H1 (cell line): ENCODE measurements around the gene ADAM19.

Source experiments
- CBX8 ChIP-seq: fragments of 300-800, 300-1000 bp; sonication (generic); IDR thresholded peaks from 2 replicates; pipeline ENCODE4 v1.7.1; 2016; ENCODE audit warnings: low read depth, low read length, borderline replicate concordance
- GABPA ChIP-seq: IDR thresholded peaks from 2 replicates; pipeline ENCODE4 v1.6.1; 2011; ENCODE audit warnings: mild to moderate bottlenecking, low read length, moderate library complexity, borderline replicate concordance; ENCODE audit not compliant: insufficient read depth
- RAD21 ChIP-seq, 2 experiments: IDR thresholded peaks in 1 of 2; conservative IDR thresholded peaks in 1 of 2; 2 replicates each; pipeline ENCODE4 v1.6.1; 2011; ENCODE audit warnings: low read depth in 2 of 2, low read length in 2 of 2, improper control_type of control experiment in 1 of 2, inconsistent platforms in 1 of 2, mild to moderate bottlenecking in 1 of 2, moderate library complexity in 1 of 2
- TCF12 ChIP-seq: IDR thresholded peaks from 2 replicates; pipeline ENCODE4 v1.6.1; 2011; ENCODE audit warnings: low read depth, mild to moderate bottlenecking, low read length
- TF ChIP-seq, protein P1 (sequence below), 3 experiments: IDR thresholded peaks; 1 replicate in 2 of 3; 2 replicates in 1 of 3; pipeline versions ENCODE4 v1.5.1 to v1.6.1; 2011; ENCODE audit warnings: low read length in 3 of 3, mild to moderate bottlenecking in 3 of 3, inconsistent platforms in 2 of 3, low read depth in 1 of 3, moderate library complexity in 1 of 3; ENCODE audit not compliant: insufficient read depth in 1 of 3; ENCODE audit errors: control extremely low read depth in 1 of 3

- TF ChIP-seq, protein P1, sequence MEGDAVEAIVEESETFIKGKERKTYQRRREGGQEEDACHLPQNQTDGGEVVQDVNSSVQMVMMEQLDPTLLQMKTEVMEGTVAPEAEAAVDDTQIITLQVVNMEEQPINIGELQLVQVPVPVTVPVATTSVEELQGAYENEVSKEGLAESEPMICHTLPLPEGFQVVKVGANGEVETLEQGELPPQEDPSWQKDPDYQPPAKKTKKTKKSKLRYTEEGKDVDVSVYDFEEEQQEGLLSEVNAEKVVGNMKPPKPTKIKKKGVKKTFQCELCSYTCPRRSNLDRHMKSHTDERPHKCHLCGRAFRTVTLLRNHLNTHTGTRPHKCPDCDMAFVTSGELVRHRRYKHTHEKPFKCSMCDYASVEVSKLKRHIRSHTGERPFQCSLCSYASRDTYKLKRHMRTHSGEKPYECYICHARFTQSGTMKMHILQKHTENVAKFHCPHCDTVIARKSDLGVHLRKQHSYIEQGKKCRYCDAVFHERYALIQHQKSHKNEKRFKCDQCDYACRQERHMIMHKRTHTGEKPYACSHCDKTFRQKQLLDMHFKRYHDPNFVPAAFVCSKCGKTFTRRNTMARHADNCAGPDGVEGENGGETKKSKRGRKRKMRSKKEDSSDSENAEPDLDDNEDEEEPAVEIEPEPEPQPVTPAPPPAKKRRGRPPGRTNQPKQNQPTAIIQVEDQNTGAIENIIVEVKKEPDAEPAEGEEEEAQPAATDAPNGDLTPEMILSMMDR (IDR thresholded peaks at IDR 0.05; ENCODE audit: control extremely low read depth in 1 of 3, insufficient read depth in 1 of 3, low read depth in 1 of 3, low read length in 3 of 3) = no peak
- TF ChIP-seq CBX8 = no peak
- TF ChIP-seq TCF12 = no peak
- no peak for TF ChIP-seq RAD21 (IDR thresholded peaks at IDR 0.05 in 1 of 2, conservative IDR thresholded peaks at IDR 0.05 in 1 of 2; ENCODE audit: low read depth in 2 of 2, low read length in 2 of 2)
- no peak for TF ChIP-seq GABPA
Measured at GRCh38 chr5:157606046-157606445, 30.5 kb upstream of the ADAM19 start.
